Pancreas (tissue), 10 donors: ENCODE data around the gene DOK5. TPM values are rescaled to one million over a fixed set of nuclear protein-coding genes. Genes with fewer than 3 reads are reported as not detected.

Experiments
- ATAC-seq, 4 donors: fragments of 200-7000 bp; cut with Tn5 transposase; one replicate each; pipeline versions ENCODE4 v1.8.0 to v1.9.1; 2020; ENCODE audit warnings: mild to moderate bottlenecking in 4 of 4, moderate library complexity in 4 of 4
- DNase-seq, 6 donors: peaks; one replicate each; pipeline ENCODE4 v3.0.0-alpha.2; 2020
- FAIRE-seq: peaks from 2 replicates; lab custom pipeline; 2012; peaks lifted over from hg19 to GRCh38; lab: Jason Lieb, UNC
- H3K27ac ChIP-seq, 4 donors: fragments of 200-600 bp; sonication (generic); 1 replicate in 3 of 4; 2 replicates in 1 of 4; pipeline versions ENCODE4 v1.5.0 to v1.8.0; 2020
- H3K27me3 ChIP-seq, 4 donors: fragments of 200-600 bp; one replicate each; pipeline ENCODE4 v1.8.0; 2021
- H3K36me3 ChIP-seq, 3 donors: fragments of 200-600 bp; sonication (generic) in 1 of 3; one replicate each; pipeline versions ENCODE4 v1.5.0 to v1.8.0; 2020 to 2021
- H3K4me1 ChIP-seq, 3 donors: fragments of 200-600 bp; one replicate each; pipeline ENCODE4 v1.8.0; 2021
- H3K4me3 ChIP-seq, 4 donors: fragments of 200-600 bp; sonication (generic) in 2 of 4; one replicate each; pipeline versions ENCODE4 v1.5.0 to v1.8.0; 2020 to 2021
- H3K9me3 ChIP-seq, 4 donors: fragments of 200-600 bp; one replicate each; pipeline ENCODE4 v1.8.0; 2021
- CTCF ChIP-seq, 4 donors: fragments of 200-600 bp; sonication (generic) in 3 of 4; IDR thresholded peaks; one replicate each; pipeline versions ENCODE4 v1.5.0 to v1.8.0; 2021; ENCODE audit warnings: antibody characterized with exemption in 4 of 4
- WGBS, 2 donors: extraction: QIAGEN DNeasy Blood & Tissue Kit; methylation state at CpG; one replicate each; pipeline ENCODE4 v1.1.7; 2013; 5-methylcytosine and 5-hydroxymethylcytosine counted together
- intact Hi-C, 3 donors: fragments of 100-400 bp; cut with DNase I; formaldehyde crosslinking; loops; one replicate each; pipeline versions ENCODE4 v1.11.1 to v1.14.2; 2022
- polyA plus RNA-seq, 2 donors: library from polyadenylated mRNA; stranded (reverse); fragments of 200-250 nt; gene quantifications; one replicate each; pipeline ENCODE4 v1.2.3, GENCODE V29; 2013
- total RNA-seq, 6 donors: library from RNA; stranded (reverse); fragmentation: NEBNext Ultra II Directional in 4 of 6; extraction: Animal tissue kit (Norgen Biotek cat#: 25700) in 4 of 6; gene quantifications; one replicate each; pipeline versions ENCODE4 v1.2.1 to v1.2.4, GENCODE V29; 2021 to 2023
- donor health status: healthy with polysubstance abuse.
- donor health status: DM: no; HTN: no; CAD: no; lungs with moderate emphysema.
- donor health status: DM: no; HTN: no; CAD: no.
- donor health status: control.
- donor health status: control.
- donor health status: Bipolar disorder and iron deficiency.
- donor health status: DM: yes; HTN: yes; CAD: no.
- donor health status: DM: no; HTN: no; CAD: no.
- donor health status: DM: no; HTN: no; CAD: no.
- donor health status: DM: yes; HTN: yes; CAD: no.

DOK5 gene
- total and polyA plus RNA-seq, 8 donors: 0.24 to 1.2 (median 0.51) TPM

- 68 to 85% methylated on average over 3 of the region's 3 CpGs for WGBS, 2 donors
- ATAC-seq (no peak), DNase-seq (no peak), FAIRE-seq (no peak)
- no peaks in the 10 kb centered on the region for H3K27me3 ChIP-seq
- intact Hi-C loops: no loop called here
- H3K27ac ChIP-seq: no peak overlapping the region
- no peaks in the 10 kb centered on the region for H3K36me3 ChIP-seq
- H3K9me3 ChIP-seq: no peaks in the 10 kb centered on the region
- no peak for TF ChIP-seq CTCF (IDR thresholded peaks at IDR 0.05)
- H3K4me3 ChIP-seq: no peak overlapping the region
- H3K4me1 ChIP-seq: no peaks in the 10 kb centered on the region
These were observed 82.6 kb downstream of the DOK5 start for GRCh38 chr20:54557806-54558590.

GRCh38 chr20:54559890-54560289 lies 84.5 kb downstream of the DOK5 start:
- no peak overlapping the region for H3K27ac ChIP-seq
- H3K36me3 ChIP-seq: no peaks in the 10 kb centered on the region
- H3K9me3 ChIP-seq: no peaks in the 10 kb centered on the region
- intact Hi-C loops: no loop called here
- no peaks in the 10 kb centered on the region for H3K4me1 ChIP-seq
- WGBS, 2 donors: 69 to 81% methylated on average over 3 of the region's 3 CpGs
- H3K4me3 ChIP-seq: no peak overlapping the region
- DNase-seq (no peak), ATAC-seq (no peak), FAIRE-seq (no peak)
- TF ChIP-seq CTCF (IDR thresholded peaks at IDR 0.05): no peak
- H3K27me3 ChIP-seq: no peaks in the 10 kb centered on the region

GRCh38 chr20:54560357-54560756 lies 85.0 kb downstream of the DOK5 start:
- no peaks in the 10 kb centered on the region for H3K27me3 ChIP-seq
- no peaks in the 10 kb centered on the region for H3K4me1 ChIP-seq
- no peak for DNase-seq
- no peak for FAIRE-seq
- intact Hi-C loops: no loop called here
- no peak overlapping the region for H3K4me3 ChIP-seq
- no peaks in the 10 kb centered on the region for H3K36me3 ChIP-seq
- no peak overlapping the region for H3K27ac ChIP-seq
- H3K9me3 ChIP-seq: no peaks in the 10 kb centered on the region
- WGBS, 2 donors: 74 to 83% methylated on average over 4 of the region's 4 CpGs
- ATAC-seq: no peak
- no peak for TF ChIP-seq CTCF (IDR thresholded peaks at IDR 0.05)

- no peaks in the 10 kb centered on the region for H3K9me3 ChIP-seq
- no peaks in the 10 kb centered on the region for H3K4me1 ChIP-seq
- no peak for ATAC-seq
- WGBS, 2 donors: 85 to 93% methylated on average over 1 of the region's 1 CpG
- intact Hi-C loops: no loop called here
- H3K27me3 ChIP-seq: no peaks in the 10 kb centered on the region
- no peak for DNase-seq
- no peak overlapping the region for H3K27ac ChIP-seq
- no peak for TF ChIP-seq CTCF (IDR thresholded peaks at IDR 0.05)
- H3K4me3 ChIP-seq: no peak overlapping the region
- no peaks in the 10 kb centered on the region for H3K36me3 ChIP-seq
- FAIRE-seq: no peak
These were observed 89.9 kb downstream of the DOK5 start for GRCh38 chr20:54565255-54565654.

GRCh38 chr20:54566031-54566688 lies 90.8 kb downstream of the DOK5 start:
- no peak for DNase-seq
- WGBS, 2 donors: 74 to 83% methylated on average over 5 of the region's 5 CpGs
- Histone ChIP-seq H3K9me3 (no peaks in the 10 kb centered on the region), H3K4me1 (no peaks in the 10 kb centered on the region), H3K36me3 (no peaks in the 10 kb centered on the region), H3K27me3 (no peaks in the 10 kb centered on the region), H3K4me3 (no peak overlapping the region), H3K27ac (no peak overlapping the region)
- ATAC-seq: no peak
- TF ChIP-seq CTCF (IDR thresholded peaks at IDR 0.05): no peak
- no peak for FAIRE-seq
- intact Hi-C loops: no loop called here
